ENCODE measurements around the gene TTC16. TPM values are rescaled to one million over a fixed set of nuclear protein-coding genes. Genes with fewer than 3 reads are reported as not detected.

Gene TTC16
- total RNA-seq, 1 donor from 2014 or later, result not detected

DNA sequence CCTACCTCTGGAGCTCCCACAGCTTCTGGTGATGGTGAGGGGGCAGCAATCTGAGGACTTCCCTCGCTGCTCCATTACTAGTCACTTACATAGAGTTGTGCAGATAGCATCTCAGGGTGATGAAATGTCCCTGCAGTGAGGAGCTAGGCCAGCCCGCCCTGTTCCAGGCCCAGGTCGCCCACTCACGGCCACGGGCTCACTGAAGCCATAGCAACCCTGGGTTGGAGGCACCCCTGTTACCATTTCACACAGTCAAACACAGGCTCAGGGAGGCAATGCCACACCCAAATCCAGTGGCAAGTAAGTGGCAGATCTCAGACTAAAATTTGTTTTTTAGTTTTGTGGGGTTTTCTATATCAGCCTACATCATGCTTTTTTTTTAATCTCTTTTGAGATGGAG, 43.0 kb downstream of the TTC16 start:
- no peak for FAIRE-seq
- DNase-seq (ENCODE audit: low read depth), result no peak
- TF ChIP-seq, protein P1, sequence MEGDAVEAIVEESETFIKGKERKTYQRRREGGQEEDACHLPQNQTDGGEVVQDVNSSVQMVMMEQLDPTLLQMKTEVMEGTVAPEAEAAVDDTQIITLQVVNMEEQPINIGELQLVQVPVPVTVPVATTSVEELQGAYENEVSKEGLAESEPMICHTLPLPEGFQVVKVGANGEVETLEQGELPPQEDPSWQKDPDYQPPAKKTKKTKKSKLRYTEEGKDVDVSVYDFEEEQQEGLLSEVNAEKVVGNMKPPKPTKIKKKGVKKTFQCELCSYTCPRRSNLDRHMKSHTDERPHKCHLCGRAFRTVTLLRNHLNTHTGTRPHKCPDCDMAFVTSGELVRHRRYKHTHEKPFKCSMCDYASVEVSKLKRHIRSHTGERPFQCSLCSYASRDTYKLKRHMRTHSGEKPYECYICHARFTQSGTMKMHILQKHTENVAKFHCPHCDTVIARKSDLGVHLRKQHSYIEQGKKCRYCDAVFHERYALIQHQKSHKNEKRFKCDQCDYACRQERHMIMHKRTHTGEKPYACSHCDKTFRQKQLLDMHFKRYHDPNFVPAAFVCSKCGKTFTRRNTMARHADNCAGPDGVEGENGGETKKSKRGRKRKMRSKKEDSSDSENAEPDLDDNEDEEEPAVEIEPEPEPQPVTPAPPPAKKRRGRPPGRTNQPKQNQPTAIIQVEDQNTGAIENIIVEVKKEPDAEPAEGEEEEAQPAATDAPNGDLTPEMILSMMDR (IDR thresholded peaks at IDR 0.05; ENCODE audit: insufficient read depth, low read length, severe bottlenecking), result no peak
- no peak overlapping the region for H3K4me3 ChIP-seq (ENCODE audit: low read depth, low read length)
- peaks cover 15% of the 10 kb centered on the region for H3K27me3 ChIP-seq (ENCODE audit: control insufficient read depth, insufficient read depth, low read length)
- H3K36me3 ChIP-seq (ENCODE audit: control insufficient read depth, insufficient read depth, low read length), result no peaks in the 10 kb centered on the region

DNA sequence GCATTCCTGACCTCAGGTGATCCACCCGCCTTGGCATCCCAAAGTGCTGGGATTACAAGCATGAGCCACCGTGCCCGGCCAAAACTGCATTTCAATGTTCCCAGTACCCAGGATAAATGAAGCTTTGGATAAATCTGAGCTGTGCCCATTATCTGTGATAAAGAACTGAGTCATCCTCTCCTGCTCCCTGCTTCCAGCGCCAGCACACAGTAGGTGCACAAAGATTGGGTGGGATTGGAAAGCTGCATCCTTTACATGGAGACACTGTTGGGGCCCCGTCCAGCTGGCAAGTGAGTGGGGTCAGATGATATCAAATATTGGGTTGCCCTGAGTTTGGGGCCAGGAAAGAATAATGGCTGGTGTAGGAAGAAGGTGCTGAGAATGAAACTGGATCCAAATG, 45.2 kb downstream of the TTC16 start:
- DNase-seq (ENCODE audit: low read depth) (no peak), FAIRE-seq (no peak)
- Histone ChIP-seq H3K4me3 (ENCODE audit: low read depth, low read length) (no peak overlapping the region), H3K27me3 (ENCODE audit: control insufficient read depth, insufficient read depth, low read length) (peaks cover 2% of the 10 kb centered on the region), H3K36me3 (ENCODE audit: control insufficient read depth, insufficient read depth, low read length) (no peaks in the 10 kb centered on the region)
- TF ChIP-seq, protein P1 (IDR thresholded peaks at IDR 0.05; ENCODE audit: insufficient read depth, low read length, severe bottlenecking), result no peak

DNA sequence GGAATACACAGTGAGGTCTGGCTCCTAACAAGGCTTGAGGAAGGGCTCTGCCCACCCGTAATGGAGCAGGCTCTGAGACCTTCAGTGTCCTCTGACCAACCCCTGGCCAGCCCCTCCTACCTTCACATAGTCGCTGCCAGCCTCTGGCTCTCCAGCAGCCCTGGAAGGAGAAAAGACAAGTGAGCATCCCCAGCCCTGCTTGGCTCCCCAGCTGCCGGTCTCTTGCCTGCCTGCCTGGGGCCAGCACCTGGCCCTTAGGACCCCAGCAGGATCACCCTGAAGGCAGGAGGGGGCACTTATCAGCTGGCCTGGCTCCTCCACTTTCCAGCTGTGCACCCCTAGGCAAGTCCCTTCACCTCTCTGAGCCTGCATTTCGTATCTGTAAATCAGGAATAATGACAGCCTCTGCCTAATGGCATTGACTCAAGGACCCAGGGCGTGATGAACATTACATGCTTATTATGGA, 45.6 kb downstream of the TTC16 start:
- TF ChIP-seq, protein P1 (IDR thresholded peaks at IDR 0.05; ENCODE audit: insufficient read depth, low read length, severe bottlenecking), result no peak
- H3K4me3 ChIP-seq (ENCODE audit: low read depth, low read length), result no peak overlapping the region
- DNase-seq (ENCODE audit: low read depth) (no peak), FAIRE-seq (no peak)
- no peaks in the 10 kb centered on the region for H3K27me3 ChIP-seq (ENCODE audit: control insufficient read depth, insufficient read depth, low read length)
- no peaks in the 10 kb centered on the region for H3K36me3 ChIP-seq (ENCODE audit: control insufficient read depth, insufficient read depth, low read length)

DNA sequence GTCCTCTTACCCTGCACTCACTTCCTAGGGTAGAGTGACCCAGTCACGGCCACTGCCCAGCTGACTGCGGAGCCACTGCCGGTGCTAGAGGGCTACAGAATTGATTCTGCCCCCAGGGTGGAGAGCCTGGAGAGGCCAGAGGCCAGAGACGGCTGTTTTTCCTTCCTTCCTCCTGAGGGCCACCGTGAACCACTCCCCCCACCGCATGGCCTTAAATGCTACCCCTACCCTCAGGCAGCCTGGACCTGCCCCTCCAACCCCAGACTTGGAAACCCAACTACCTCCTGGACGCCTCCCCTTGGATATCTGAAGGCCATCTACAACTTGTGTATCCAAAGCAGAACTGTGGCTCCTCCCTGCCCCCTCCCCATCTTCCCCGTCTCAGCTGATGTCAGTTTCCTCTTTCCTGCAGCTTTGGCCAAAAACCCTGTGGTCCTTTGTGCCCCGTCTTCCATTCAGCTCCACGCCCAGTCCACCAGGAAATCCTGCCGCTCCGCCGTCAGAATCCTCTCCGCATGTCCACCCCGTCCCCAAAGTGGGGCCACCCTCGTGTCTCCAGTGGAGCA, 46.3 kb downstream of the TTC16 start:
- Histone ChIP-seq H3K36me3 (ENCODE audit: control insufficient read depth, insufficient read depth, low read length) (no peaks in the 10 kb centered on the region), H3K27me3 (ENCODE audit: control insufficient read depth, insufficient read depth, low read length) (no peaks in the 10 kb centered on the region), H3K4me3 (ENCODE audit: low read depth, low read length) (no peak overlapping the region)
- no peak for FAIRE-seq
- TF ChIP-seq, protein P1 (IDR thresholded peaks at IDR 0.05; ENCODE audit: insufficient read depth, low read length, severe bottlenecking), result no peak
- no peak for DNase-seq (ENCODE audit: low read depth)

DNA sequence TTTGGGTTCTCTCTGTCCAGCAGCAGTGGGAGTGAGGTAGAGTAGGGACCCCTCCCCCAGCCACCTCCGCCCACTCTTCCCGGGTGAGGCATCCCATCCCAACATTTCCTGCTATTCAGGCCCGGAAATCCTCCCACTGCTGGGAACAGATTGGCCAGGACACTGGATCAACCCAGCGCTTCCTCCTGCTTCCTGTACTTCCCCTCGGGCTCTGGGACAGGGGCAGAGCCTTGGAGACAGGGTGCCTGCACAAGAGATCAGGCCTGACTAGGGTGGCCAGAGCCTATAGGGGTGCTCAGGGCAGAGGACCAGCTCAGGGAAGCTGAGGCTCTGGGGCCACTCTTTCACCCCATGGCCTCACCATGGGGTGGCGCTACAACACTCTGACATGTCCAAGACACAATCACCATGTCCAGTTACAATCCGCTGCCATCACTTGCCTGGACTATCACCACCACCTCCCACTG, 48.1 kb downstream of the TTC16 start:
- TF ChIP-seq, protein P1 (IDR thresholded peaks at IDR 0.05; ENCODE audit: insufficient read depth, low read length, severe bottlenecking), result peak; percentile 26
- no peaks in the 10 kb centered on the region for H3K36me3 ChIP-seq (ENCODE audit: control insufficient read depth, insufficient read depth, low read length)
- H3K27me3 ChIP-seq (ENCODE audit: control insufficient read depth, insufficient read depth, low read length), result no peaks in the 10 kb centered on the region
- DNase-seq (ENCODE audit: low read depth), result peak; percentile 7
- H3K4me3 ChIP-seq (ENCODE audit: low read depth, low read length), result no peak overlapping the region
- FAIRE-seq, result no peak

DNA sequence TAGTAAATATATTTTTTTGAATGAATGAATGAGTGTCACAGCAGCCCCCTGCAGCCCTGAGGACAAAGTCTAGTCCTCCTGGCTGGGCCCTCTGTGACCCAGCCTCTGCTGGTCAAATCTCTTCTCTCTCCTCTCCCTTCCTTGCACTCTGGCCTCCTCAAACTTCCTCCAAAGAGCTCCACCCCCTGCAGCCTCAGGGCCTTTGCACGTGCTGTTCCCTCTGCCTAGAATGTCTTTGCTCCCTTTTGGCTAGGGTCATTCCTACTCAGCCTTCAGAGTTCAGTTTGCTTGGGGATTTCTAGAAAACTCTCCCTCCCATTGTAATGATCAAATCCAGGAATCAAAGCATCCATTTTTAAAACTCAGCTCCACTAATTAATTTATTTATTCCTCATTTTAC, 49.5 kb downstream of the TTC16 start:
- no peaks in the 10 kb centered on the region for H3K36me3 ChIP-seq (ENCODE audit: control insufficient read depth, insufficient read depth, low read length)
- no peak overlapping the region for H3K4me3 ChIP-seq (ENCODE audit: low read depth, low read length)
- H3K27me3 ChIP-seq (ENCODE audit: control insufficient read depth, insufficient read depth, low read length), result no peaks in the 10 kb centered on the region
- no peak for DNase-seq (ENCODE audit: low read depth)
- no peak for FAIRE-seq
- TF ChIP-seq, protein P1 (IDR thresholded peaks at IDR 0.05; ENCODE audit: insufficient read depth, low read length, severe bottlenecking), result no peak
